Measurements from ENCODE around the gene AGBL2.
A peak's percentile ranks its signal among the peaks of the same experiment; 100 is the strongest.
"Not testable (repeated sequence)": the region's sequence is repeated elsewhere in the genome, so short reads cannot be mapped to it uniquely, and the experiment has no call there.

The AGBL2 gene

GRCh38 chr11:47645500-47645899, 69.7 kb downstream of the AGBL2 start:
- Histone ChIP-seq H3K4me1 (ENCODE audit: insufficient read depth, low read length) (peaks cover 20% of the 10 kb centered on the region), H3K9ac (ENCODE audit: low read depth, low read length) (no peak overlapping the region), H3K79me2 (ENCODE audit: insufficient read depth, low read length) (peaks cover 23% of the 10 kb centered on the region)

GRCh38 chr11:47642099-47642855, 72.9 kb downstream of the AGBL2 start, which contains the start of gene MTCH2:
MTCH2 (minus strand) TSS chr11:47642559; CDS start chr11:47642465, 94 bp downstream.
- H3K27me3 ChIP-seq (ENCODE audit: insufficient read depth, low read length, poor library complexity) = no peaks in the 10 kb centered on the region
- peak within 1 kb of the TSS; percentile 74 for H3K4me2 ChIP-seq (ENCODE audit: insufficient read depth, low read length)
- peaks cover 43% of the 10 kb centered on the region for H3K79me2 ChIP-seq (ENCODE audit: insufficient read depth, low read length)
- DNase-seq = peak; percentile 97
- no peaks in the 10 kb centered on the region for H4K20me1 ChIP-seq (ENCODE audit: insufficient read depth, low read length)
- no peaks in the 10 kb centered on the region for H3K9me3 ChIP-seq (ENCODE audit: insufficient read depth, low read length, severe bottlenecking)
- peak within 1 kb of the TSS; percentile 88 for H3K27ac ChIP-seq (ENCODE audit: low read length)
- H3K36me3 ChIP-seq (ENCODE audit: insufficient read depth, low read length) = peaks cover 27% of the 10 kb centered on the region
- ATAC-seq (ENCODE audit: insufficient read depth, low read depth) = peak; percentile 89
- peak within 1 kb of the TSS; percentile 79 to 80; a peak in 3 of 4 replicates for H3K4me3 ChIP-seq (ENCODE audit: low read depth in 1 of 2, low read length in 2 of 2)
- peak within 1 kb of the TSS; percentile 82 for H3K9ac ChIP-seq (ENCODE audit: low read depth, low read length)
- H3K4me1 ChIP-seq (ENCODE audit: insufficient read depth, low read length) = peaks cover 32% of the 10 kb centered on the region
- peak within 1 kb of the TSS; percentile 88 for H2AFZ ChIP-seq (ENCODE audit: low read depth, low read length)
- peak; percentile 29 for TF ChIP-seq CTCF (IDR thresholded peaks at IDR 0.05; ENCODE audit: borderline replicate concordance, extremely low read depth, low read length, poor library complexity, severe bottlenecking)
- no peak for TF ChIP-seq EZH2 (IDR thresholded peaks at IDR 0.05; ENCODE audit: borderline replicate concordance, low read depth, low read length, severe bottlenecking)

More at GRCh38 chr11:47645500-47645899, 69.7 kb downstream of the AGBL2 start:
- no peaks in the 10 kb centered on the region for H3K27me3 ChIP-seq (ENCODE audit: insufficient read depth, low read length, poor library complexity)
- DNase-seq (no peak), ATAC-seq (ENCODE audit: insufficient read depth, low read depth) (no peak)
- H3K27ac ChIP-seq (ENCODE audit: low read length) = no peak overlapping the region
- no peaks in the 10 kb centered on the region for H3K9me3 ChIP-seq (ENCODE audit: insufficient read depth, low read length, severe bottlenecking)
- H3K4me2 ChIP-seq (ENCODE audit: insufficient read depth, low read length) = no peak overlapping the region
- H3K36me3 ChIP-seq (ENCODE audit: insufficient read depth, low read length) = no peaks in the 10 kb centered on the region; the same call in 1 of the 2 replicates
- H3K4me3 ChIP-seq (ENCODE audit: low read depth in 1 of 2, low read length in 2 of 2) = no peak overlapping the region
- TF ChIP-seq EZH2 (IDR thresholded peaks at IDR 0.05; ENCODE audit: borderline replicate concordance, low read depth, low read length, severe bottlenecking) (no peak), CTCF (IDR thresholded peaks at IDR 0.05; ENCODE audit: borderline replicate concordance, extremely low read depth, low read length, poor library complexity, severe bottlenecking) (no peak)
- H4K20me1 ChIP-seq (ENCODE audit: insufficient read depth, low read length) = no peaks in the 10 kb centered on the region
- H2AFZ ChIP-seq (ENCODE audit: low read depth, low read length) = no peak overlapping the region

- no peak for DNase-seq
Measured at GRCh38 chr11:47641600-47642098, 73.5 kb downstream of the AGBL2 start.

GRCh38 chr11:47640506-47640905, 74.7 kb downstream of the AGBL2 start:
- DNase-seq; H3K27ac ChIP-seq (ENCODE audit: low read length); H3K27me3 ChIP-seq (ENCODE audit: insufficient read depth, low read length, poor library complexity); H4K20me1 ChIP-seq (ENCODE audit: insufficient read depth, low read length); H3K4me3 ChIP-seq (ENCODE audit: low read depth in 1 of 2, low read length in 2 of 2); ATAC-seq (ENCODE audit: insufficient read depth, low read depth); H2AFZ ChIP-seq (ENCODE audit: low read depth, low read length); H3K9me3 ChIP-seq (ENCODE audit: insufficient read depth, low read length, severe bottlenecking): not testable (repeated sequence)
- peaks cover 43% of the 10 kb centered on the region for H3K36me3 ChIP-seq (ENCODE audit: insufficient read depth, low read length)
- H3K79me2 ChIP-seq (ENCODE audit: insufficient read depth, low read length) = peaks cover 43% of the 10 kb centered on the region
- peaks cover 32% of the 10 kb centered on the region for H3K4me1 ChIP-seq (ENCODE audit: insufficient read depth, low read length)
- peak overlapping the region; percentile 74 for H3K4me2 ChIP-seq (ENCODE audit: insufficient read depth, low read length)
- peak overlapping the region; percentile 82 for H3K9ac ChIP-seq (ENCODE audit: low read depth, low read length)

More at GRCh38 chr11:47641600-47642098, 73.5 kb downstream of the AGBL2 start:
- Histone ChIP-seq H3K36me3 (ENCODE audit: insufficient read depth, low read length) (peaks cover 32% of the 10 kb centered on the region), H3K27me3 (ENCODE audit: insufficient read depth, low read length, poor library complexity) (no peaks in the 10 kb centered on the region), H3K9ac (ENCODE audit: low read depth, low read length) (peak overlapping the region; percentile 82), H2AFZ (ENCODE audit: low read depth, low read length) (peak overlapping the region; percentile 88), H3K4me2 (ENCODE audit: insufficient read depth, low read length) (peak overlapping the region; percentile 74), H3K9me3 (ENCODE audit: insufficient read depth, low read length, severe bottlenecking) (no peaks in the 10 kb centered on the region), H3K27ac (ENCODE audit: low read length) (peak overlapping the region; percentile 78), H3K4me3 (ENCODE audit: low read depth in 1 of 2, low read length in 2 of 2) (peak overlapping the region; percentile 79 to 80; a peak in 3 of 4 replicates), H4K20me1 (ENCODE audit: insufficient read depth, low read length) (no peaks in the 10 kb centered on the region), H3K4me1 (ENCODE audit: insufficient read depth, low read length) (peaks cover 32% of the 10 kb centered on the region), H3K79me2 (ENCODE audit: insufficient read depth, low read length) (peaks cover 43% of the 10 kb centered on the region)
- ATAC-seq (ENCODE audit: insufficient read depth, low read depth) = no peak
- no peak for TF ChIP-seq CTCF (IDR thresholded peaks at IDR 0.05; ENCODE audit: borderline replicate concordance, extremely low read depth, low read length, poor library complexity, severe bottlenecking)
- no peak for TF ChIP-seq EZH2 (IDR thresholded peaks at IDR 0.05; ENCODE audit: borderline replicate concordance, low read depth, low read length, severe bottlenecking)

- peaks cover 73% of the 10 kb centered on the region for H3K36me3 ChIP-seq (ENCODE audit: insufficient read depth, low read length)
Measured at GRCh38 chr11:47636331-47636730, 78.8 kb downstream of the AGBL2 start.

More at GRCh38 chr11:47636331-47636730, 78.8 kb downstream of the AGBL2 start:
- H3K4me2 ChIP-seq (ENCODE audit: insufficient read depth, low read length); ATAC-seq (ENCODE audit: insufficient read depth, low read depth); H3K9ac ChIP-seq (ENCODE audit: low read depth, low read length); H2AFZ ChIP-seq (ENCODE audit: low read depth, low read length); H4K20me1 ChIP-seq (ENCODE audit: insufficient read depth, low read length); H3K4me3 ChIP-seq (ENCODE audit: low read depth in 1 of 2, low read length in 2 of 2); H3K27me3 ChIP-seq (ENCODE audit: insufficient read depth, low read length, poor library complexity); H3K9me3 ChIP-seq (ENCODE audit: insufficient read depth, low read length, severe bottlenecking); DNase-seq; H3K27ac ChIP-seq (ENCODE audit: low read length): not testable (repeated sequence)
- peaks cover 29% of the 10 kb centered on the region for H3K79me2 ChIP-seq (ENCODE audit: insufficient read depth, low read length)
- H3K4me1 ChIP-seq (ENCODE audit: insufficient read depth, low read length) = peaks cover 20% of the 10 kb centered on the region
